Measurements from ENCODE around the gene DYNLT2.

DNA sequence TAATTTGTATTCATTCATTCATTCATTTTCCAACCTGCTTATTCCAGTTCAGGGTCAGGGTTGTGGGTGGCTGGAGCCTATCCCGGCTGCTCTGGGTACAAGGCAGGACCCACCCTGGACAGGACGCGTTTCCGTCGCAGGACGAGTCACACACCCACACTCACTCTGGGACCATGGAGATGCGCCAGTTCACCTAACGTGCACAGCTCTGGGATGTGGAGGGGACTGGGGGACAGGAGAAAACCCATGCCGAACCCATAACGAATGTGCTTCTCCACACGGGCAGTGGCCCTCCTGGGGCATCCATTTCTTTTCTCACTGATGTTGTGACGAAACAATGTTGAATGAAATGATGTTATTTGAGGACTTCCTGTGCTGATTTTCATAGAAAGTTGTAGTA, 26.5 kb upstream of the DYNLT2 start:
- TF ChIP-seq FOXA1 (IDR thresholded peaks at IDR 0.05) (no peak), CTBP1 (IDR thresholded peaks at IDR 0.05; ENCODE audit: borderline replicate concordance) (no peak), TARDBP (IDR thresholded peaks at IDR 0.05) (no peak), FOXK2 (IDR thresholded peaks at IDR 0.05) (no peak), SUZ12 (IDR thresholded peaks at IDR 0.05) (no peak), ELF4 (IDR thresholded peaks at IDR 0.05) (no peak), L3MBTL2 (conservative IDR thresholded peaks at IDR 0.05) (no peak), BHLHE40 (IDR thresholded peaks at IDR 0.05; ENCODE audit: borderline replicate concordance) (no peak), SP1 (IDR thresholded peaks at IDR 0.05) (no peak), ZNF384 (IDR thresholded peaks at IDR 0.05) (no peak), ARNT (IDR thresholded peaks at IDR 0.05) (no peak), FOXM1 (IDR thresholded peaks at IDR 0.05; ENCODE audit: borderline replicate concordance) (no peak), HDGF (IDR thresholded peaks at IDR 0.05; ENCODE audit: borderline replicate concordance) (no peak)
- TF ChIP-seq, protein P1, sequence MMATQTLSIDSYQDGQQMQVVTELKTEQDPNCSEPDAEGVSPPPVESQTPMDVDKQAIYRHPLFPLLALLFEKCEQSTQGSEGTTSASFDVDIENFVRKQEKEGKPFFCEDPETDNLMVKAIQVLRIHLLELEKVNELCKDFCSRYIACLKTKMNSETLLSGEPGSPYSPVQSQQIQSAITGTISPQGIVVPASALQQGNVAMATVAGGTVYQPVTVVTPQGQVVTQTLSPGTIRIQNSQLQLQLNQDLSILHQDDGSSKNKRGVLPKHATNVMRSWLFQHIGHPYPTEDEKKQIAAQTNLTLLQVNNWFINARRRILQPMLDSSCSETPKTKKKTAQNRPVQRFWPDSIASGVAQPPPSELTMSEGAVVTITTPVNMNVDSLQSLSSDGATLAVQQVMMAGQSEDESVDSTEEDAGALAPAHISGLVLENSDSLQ (IDR thresholded peaks at IDR 0.05): no peak
